GM12865 (cell line): Measurements from ENCODE around the gene TRIM40.
"Not testable (repeated sequence)": the region's sequence is repeated elsewhere in the genome, so short reads cannot be mapped to it uniquely, and the experiment has no call there.

Experiments used
- DNase-seq: peaks from one replicate; pipeline ENCODE4 v3.0.0; 2010; ENCODE audit warnings: low read depth
- H3K4me3 ChIP-seq: 2 replicates; pipeline ENCODE4 v1.5.1; 2011; ENCODE audit warnings: mild to moderate bottlenecking, low read depth, low read length, control low read depth
- CTCF ChIP-seq: IDR thresholded peaks from 2 replicates; pipeline ENCODE4 v1.5.1; 2011; ENCODE audit warnings: low read length, control low read depth, low read depth, inconsistent platforms; ENCODE audit not compliant: insufficient read depth; ENCODE audit errors: missing control alignments

TRIM40 gene

GRCh38 chr6:30160008-30160784 lies 24.3 kb downstream of the TRIM40 start:
- no peak overlapping the region for H3K4me3 ChIP-seq
- DNase-seq: no peak
- no peak for TF ChIP-seq CTCF

- H3K4me3 ChIP-seq: no peak within 1 kb of the TSS
- DNase-seq: no peak
- no peak for TF ChIP-seq CTCF
Observed at GRCh38 chr6:30160785-30161531, 25.0 kb downstream of the TRIM40 start, which contains the start of gene TRIM10. TRIM10 (minus strand) TSS chr6:30161211; CDS start chr6:30160858, 353 bp downstream.

- no peak for TF ChIP-seq CTCF
- no peak overlapping the region for H3K4me3 ChIP-seq
- no peak for DNase-seq
Observed at GRCh38 chr6:30162265-30163089, 26.5 kb downstream of the TRIM40 start.

GRCh38 chr6:30163090-30163917 lies 27.4 kb downstream of the TRIM40 start, which contains the start of gene TRIM15:
TRIM15 (plus strand) TSS chr6:30163546; CDS start chr6:30163685, 139 bp downstream.
- TF ChIP-seq CTCF: no peak
- no peak for DNase-seq
- H3K4me3 ChIP-seq: no peak within 1 kb of the TSS

- no peak for DNase-seq
- TF ChIP-seq CTCF: no peak
- no peak overlapping the region for H3K4me3 ChIP-seq
Observed at GRCh38 chr6:30163918-30164654, 28.1 kb downstream of the TRIM40 start.

GRCh38 chr6:30164714-30165113 lies 28.8 kb downstream of the TRIM40 start:
- H3K4me3 ChIP-seq: no peak overlapping the region

GRCh38 chr6:30165238-30165637 lies 29.3 kb downstream of the TRIM40 start:
- H3K4me3 ChIP-seq, DNase-seq: not testable (repeated sequence)

More at GRCh38 chr6:30164714-30165113, 28.8 kb downstream of the TRIM40 start:
- TF ChIP-seq CTCF: no peak
- DNase-seq: no peak
